ENCODE measurements around the gene FBXL15. TPM values are rescaled to one million over a fixed set of nuclear protein-coding genes. Genes with fewer than 3 reads are reported as not detected.

The FBXL15 gene
- total RNA-seq, 1 experiment from 2014 or later, result 24.6 TPM

DNA sequence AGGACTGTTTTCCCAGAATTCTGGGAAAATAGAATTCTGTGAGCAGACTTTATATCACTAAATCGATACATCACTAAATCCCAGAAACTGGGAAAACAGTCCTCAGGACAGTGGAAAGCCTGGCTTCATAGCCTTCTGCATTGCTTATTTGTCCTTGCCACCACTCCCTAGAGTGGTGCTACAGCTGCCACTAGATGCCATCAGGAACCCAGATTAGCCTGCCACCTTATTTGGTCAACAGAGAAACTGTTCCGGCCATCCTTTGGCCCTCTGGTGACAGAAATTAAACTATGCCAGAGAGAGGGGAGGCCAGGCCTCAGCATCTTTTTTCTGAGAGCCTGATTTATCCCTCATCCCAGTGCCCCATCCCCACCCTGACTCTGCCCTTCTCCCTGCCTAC, 44.8 kb upstream of the FBXL15 start (continued):
- TF ChIP-seq, protein P1, sequence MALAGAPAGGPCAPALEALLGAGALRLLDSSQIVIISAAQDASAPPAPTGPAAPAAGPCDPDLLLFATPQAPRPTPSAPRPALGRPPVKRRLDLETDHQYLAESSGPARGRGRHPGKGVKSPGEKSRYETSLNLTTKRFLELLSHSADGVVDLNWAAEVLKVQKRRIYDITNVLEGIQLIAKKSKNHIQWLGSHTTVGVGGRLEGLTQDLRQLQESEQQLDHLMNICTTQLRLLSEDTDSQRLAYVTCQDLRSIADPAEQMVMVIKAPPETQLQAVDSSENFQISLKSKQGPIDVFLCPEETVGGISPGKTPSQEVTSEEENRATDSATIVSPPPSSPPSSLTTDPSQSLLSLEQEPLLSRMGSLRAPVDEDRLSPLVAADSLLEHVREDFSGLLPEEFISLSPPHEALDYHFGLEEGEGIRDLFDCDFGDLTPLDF (CRISPR knock-in tag; IDR thresholded peaks at IDR 0.05), result no peak
- TF ChIP-seq SOX15 (CRISPR knock-in tag; IDR thresholded peaks at IDR 0.05), result no peak
- TF ChIP-seq NFE2L1 (CRISPR knock-in tag; IDR thresholded peaks at IDR 0.05), result no peak
- TF ChIP-seq ZNF219 (CRISPR knock-in tag; IDR thresholded peaks at IDR 0.05; ENCODE audit: borderline replicate concordance), result no peak
- no peak for TF ChIP-seq ZNF138 (CRISPR knock-in tag; conservative IDR thresholded peaks at IDR 0.05)
- TF ChIP-seq, protein P2, sequence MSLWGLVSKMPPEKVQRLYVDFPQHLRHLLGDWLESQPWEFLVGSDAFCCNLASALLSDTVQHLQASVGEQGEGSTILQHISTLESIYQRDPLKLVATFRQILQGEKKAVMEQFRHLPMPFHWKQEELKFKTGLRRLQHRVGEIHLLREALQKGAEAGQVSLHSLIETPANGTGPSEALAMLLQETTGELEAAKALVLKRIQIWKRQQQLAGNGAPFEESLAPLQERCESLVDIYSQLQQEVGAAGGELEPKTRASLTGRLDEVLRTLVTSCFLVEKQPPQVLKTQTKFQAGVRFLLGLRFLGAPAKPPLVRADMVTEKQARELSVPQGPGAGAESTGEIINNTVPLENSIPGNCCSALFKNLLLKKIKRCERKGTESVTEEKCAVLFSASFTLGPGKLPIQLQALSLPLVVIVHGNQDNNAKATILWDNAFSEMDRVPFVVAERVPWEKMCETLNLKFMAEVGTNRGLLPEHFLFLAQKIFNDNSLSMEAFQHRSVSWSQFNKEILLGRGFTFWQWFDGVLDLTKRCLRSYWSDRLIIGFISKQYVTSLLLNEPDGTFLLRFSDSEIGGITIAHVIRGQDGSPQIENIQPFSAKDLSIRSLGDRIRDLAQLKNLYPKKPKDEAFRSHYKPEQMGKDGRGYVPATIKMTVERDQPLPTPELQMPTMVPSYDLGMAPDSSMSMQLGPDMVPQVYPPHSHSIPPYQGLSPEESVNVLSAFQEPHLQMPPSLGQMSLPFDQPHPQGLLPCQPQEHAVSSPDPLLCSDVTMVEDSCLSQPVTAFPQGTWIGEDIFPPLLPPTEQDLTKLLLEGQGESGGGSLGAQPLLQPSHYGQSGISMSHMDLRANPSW (CRISPR knock-in tag; conservative IDR thresholded peaks at IDR 0.05; ENCODE audit: low read depth), result no peak

DNA sequence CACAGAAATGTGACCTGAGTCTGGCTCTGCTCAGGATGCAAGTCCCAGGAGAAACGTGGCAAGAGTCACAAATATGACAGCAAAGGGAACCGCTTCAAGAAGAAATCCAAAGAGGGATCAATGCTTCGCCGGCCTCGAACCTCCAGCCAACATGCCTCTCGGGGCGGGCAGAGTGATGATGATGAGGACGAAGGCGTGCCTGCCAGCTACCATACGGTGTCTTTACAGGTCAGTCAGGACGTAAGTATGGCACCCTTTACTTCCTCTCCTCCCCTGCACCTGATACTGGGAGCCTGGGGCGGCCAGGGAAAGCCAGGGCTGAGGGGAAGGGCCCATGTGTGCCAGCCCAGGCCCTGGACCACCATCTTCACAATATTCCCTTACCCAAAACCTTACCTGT, 43.7 kb upstream of the FBXL15 start:
- CTCF ChIA-PET, result interaction anchor here (3.0 to 5.1 kb wide), 2 partner anchors 22 to 146 kb away, joined by 15 to 39 read pairs; no protein-coding TSS in a partner anchor
- no peak for ATAC-seq

More for the DNA sequence above, 43.7 kb upstream of the FBXL15 start:
- no peak for DNase-seq (ENCODE audit: low spot score)
- H3K36me3 Mint-ChIP-seq, result peaks cover 21% of the 10 kb centered on the region
- H3K9me3 Mint-ChIP-seq, result no peaks in the 10 kb centered on the region
- no peaks in the 10 kb centered on the region for H3K27me3 Mint-ChIP-seq (ENCODE audit: low read depth)
- POLR2A ChIA-PET, result interaction anchor here (0.6 kb wide), 1 partner anchor 861 kb away, joined by 5 read pairs; no protein-coding TSS in a partner anchor
- no peak for TF ChIP-seq CBFB (CRISPR knock-in tag; IDR thresholded peaks at IDR 0.05; ENCODE audit: low read depth)
- TF ChIP-seq, protein P3, sequence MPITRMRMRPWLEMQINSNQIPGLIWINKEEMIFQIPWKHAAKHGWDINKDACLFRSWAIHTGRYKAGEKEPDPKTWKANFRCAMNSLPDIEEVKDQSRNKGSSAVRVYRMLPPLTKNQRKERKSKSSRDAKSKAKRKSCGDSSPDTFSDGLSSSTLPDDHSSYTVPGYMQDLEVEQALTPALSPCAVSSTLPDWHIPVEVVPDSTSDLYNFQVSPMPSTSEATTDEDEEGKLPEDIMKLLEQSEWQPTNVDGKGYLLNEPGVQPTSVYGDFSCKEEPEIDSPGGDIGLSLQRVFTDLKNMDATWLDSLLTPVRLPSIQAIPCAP (CRISPR knock-in tag; IDR thresholded peaks at IDR 0.05), result no peak
- TF ChIP-seq, protein P4, sequence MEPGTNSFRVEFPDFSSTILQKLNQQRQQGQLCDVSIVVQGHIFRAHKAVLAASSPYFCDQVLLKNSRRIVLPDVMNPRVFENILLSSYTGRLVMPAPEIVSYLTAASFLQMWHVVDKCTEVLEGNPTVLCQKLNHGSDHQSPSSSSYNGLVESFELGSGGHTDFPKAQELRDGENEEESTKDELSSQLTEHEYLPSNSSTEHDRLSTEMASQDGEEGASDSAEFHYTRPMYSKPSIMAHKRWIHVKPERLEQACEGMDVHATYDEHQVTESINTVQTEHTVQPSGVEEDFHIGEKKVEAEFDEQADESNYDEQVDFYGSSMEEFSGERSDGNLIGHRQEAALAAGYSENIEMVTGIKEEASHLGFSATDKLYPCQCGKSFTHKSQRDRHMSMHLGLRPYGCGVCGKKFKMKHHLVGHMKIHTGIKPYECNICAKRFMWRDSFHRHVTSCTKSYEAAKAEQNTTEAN (CRISPR knock-in tag; IDR thresholded peaks at IDR 0.05), result no peak
- TF ChIP-seq NFATC4 (CRISPR knock-in tag; IDR thresholded peaks at IDR 0.05), result no peak
- TF ChIP-seq, protein P1 (CRISPR knock-in tag; IDR thresholded peaks at IDR 0.05), result no peak
- TF ChIP-seq, protein P5, sequence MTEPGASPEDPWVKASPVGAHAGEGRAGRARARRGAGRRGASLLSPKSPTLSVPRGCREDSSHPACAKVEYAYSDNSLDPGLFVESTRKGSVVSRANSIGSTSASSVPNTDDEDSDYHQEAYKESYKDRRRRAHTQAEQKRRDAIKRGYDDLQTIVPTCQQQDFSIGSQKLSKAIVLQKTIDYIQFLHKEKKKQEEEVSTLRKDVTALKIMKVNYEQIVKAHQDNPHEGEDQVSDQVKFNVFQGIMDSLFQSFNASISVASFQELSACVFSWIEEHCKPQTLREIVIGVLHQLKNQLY (CRISPR knock-in tag; IDR thresholded peaks at IDR 0.05), result no peak
- TF ChIP-seq, protein P6, sequence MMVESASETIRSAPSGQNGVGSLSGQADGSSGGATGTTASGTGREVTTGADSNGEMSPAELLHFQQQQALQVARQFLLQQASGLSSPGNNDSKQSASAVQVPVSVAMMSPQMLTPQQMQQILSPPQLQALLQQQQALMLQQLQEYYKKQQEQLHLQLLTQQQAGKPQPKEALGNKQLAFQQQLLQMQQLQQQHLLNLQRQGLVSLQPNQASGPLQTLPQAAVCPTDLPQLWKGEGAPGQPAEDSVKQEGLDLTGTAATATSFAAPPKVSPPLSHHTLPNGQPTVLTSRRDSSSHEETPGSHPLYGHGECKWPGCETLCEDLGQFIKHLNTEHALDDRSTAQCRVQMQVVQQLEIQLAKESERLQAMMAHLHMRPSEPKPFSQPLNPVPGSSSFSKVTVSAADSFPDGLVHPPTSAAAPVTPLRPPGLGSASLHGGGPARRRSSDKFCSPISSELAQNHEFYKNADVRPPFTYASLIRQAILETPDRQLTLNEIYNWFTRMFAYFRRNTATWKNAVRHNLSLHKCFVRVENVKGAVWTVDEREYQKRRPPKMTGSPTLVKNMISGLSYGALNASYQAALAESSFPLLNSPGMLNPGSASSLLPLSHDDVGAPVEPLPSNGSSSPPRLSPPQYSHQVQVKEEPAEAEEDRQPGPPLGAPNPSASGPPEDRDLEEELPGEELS (CRISPR knock-in tag; IDR thresholded peaks at IDR 0.05), result no peak
- no peak overlapping the region for H3K4me3 Mint-ChIP-seq
- no peaks in the 10 kb centered on the region for H3K4me1 Mint-ChIP-seq
- no peak overlapping the region for H3K27ac Mint-ChIP-seq

Measured in WTC11 (cell line).